GM12873 (cell line): ENCODE results near the gene NKX1-1.

Experiments used
- TF ChIP-seq, protein P1 (sequence below): IDR thresholded peaks from 2 replicates; pipeline ENCODE4 v1.5.1; 2012; ENCODE audit warnings: low read depth, mild to moderate bottlenecking, moderate library complexity, low read length, control low read depth; ENCODE audit not compliant: insufficient read depth; ENCODE audit errors: missing control alignments

Gene NKX1-1

DNA sequence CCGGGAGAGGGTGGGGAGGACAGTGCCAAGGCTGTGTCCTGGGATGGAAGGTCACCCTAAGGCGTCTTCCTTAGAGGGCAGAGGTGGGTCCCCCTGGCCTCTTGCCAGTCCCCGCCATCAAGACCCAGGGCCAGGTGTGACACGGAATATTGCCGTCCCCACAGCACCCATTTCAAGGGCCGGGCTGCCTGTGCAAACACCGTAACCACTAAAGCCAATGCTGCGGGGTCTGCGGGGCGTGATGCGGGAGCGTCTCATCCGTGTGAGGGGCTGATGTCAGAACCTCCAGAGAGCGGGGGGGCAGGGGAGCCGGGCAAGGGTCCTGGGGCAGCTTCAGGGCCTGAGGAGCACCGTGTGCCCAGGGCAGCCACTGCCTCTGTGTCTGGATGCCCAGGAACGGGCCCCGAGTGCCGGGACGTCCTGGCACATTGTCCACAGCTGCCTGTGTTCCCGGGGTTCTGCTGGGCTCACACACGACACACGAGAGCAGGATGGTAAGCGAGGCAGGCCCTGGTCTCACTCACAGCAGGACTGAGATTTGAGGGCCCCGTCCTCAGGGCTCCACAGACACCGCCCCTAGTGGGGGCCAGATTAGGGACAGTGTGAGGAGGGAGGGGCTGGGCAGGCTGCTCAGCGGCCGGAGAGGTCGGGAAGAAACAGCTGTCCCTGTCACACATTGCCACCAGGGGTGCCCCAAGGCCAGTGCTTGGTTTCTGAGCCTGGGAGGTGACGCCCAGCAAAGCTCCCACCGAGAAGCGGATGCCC lies 29.2 kb downstream of the NKX1-1 start:
- TF ChIP-seq, protein P1, sequence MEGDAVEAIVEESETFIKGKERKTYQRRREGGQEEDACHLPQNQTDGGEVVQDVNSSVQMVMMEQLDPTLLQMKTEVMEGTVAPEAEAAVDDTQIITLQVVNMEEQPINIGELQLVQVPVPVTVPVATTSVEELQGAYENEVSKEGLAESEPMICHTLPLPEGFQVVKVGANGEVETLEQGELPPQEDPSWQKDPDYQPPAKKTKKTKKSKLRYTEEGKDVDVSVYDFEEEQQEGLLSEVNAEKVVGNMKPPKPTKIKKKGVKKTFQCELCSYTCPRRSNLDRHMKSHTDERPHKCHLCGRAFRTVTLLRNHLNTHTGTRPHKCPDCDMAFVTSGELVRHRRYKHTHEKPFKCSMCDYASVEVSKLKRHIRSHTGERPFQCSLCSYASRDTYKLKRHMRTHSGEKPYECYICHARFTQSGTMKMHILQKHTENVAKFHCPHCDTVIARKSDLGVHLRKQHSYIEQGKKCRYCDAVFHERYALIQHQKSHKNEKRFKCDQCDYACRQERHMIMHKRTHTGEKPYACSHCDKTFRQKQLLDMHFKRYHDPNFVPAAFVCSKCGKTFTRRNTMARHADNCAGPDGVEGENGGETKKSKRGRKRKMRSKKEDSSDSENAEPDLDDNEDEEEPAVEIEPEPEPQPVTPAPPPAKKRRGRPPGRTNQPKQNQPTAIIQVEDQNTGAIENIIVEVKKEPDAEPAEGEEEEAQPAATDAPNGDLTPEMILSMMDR, result no peak

DNA sequence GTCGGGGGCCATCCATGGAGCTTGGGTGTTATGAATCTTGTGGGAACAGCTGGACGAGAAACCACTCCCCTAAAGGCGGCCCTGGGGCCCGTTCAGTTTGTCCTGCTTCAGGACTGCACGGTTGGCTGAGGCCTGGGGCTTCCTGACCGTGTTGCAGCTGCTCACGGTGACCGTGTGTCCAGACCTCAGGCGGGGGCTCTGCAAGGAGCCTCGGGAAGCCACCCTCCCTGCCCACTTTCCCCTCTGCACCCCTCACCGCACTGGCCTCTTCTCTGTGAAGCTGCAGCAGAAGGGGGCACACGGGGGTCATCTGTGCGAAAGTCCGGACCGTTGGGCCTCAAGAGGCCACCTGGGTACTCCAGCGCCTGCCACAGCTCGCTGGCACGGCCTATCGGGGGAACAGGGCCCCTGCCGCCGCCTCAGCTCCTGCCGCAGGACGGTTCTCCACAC lies 29.8 kb downstream of the NKX1-1 start:
- TF ChIP-seq, protein P1, result no peak

DNA sequence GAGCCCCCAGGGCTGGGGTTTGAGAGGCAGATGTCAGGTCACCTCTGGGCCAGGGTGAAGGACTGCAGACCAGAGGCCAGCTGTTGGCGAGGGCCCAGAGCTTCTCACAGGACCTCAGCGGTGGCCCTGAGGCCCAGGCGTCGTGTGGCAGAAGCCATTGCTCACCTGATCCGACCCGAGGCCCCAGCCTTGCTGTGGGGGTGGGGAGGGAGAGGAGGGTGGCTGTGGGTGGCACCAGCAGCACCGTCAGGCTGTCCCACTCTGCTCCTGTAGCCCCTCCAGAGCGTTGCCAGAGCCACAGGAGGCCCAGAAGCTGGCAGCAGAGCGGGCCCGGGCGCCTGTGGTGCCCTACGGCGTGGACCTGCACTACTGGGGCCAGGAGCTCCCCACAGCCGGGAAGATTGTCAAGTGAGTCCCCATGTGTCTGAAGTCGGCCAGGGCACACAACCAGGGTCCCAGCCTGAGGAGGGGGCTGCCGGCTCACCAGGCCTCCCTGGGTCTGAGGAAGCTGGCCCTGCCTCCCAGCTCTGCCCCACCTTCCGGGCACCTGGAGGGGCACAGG lies 30.4 kb downstream of the NKX1-1 start:
- TF ChIP-seq, protein P1, result no peak

- TF ChIP-seq, protein P1, result no peak
Measured at GRCh38 chr4:1375051-1375721, 31.1 kb downstream of the NKX1-1 start.

GRCh38 chr4:1374706-1375045 lies 31.6 kb downstream of the NKX1-1 start:
- TF ChIP-seq, protein P1, result no peak

DNA sequence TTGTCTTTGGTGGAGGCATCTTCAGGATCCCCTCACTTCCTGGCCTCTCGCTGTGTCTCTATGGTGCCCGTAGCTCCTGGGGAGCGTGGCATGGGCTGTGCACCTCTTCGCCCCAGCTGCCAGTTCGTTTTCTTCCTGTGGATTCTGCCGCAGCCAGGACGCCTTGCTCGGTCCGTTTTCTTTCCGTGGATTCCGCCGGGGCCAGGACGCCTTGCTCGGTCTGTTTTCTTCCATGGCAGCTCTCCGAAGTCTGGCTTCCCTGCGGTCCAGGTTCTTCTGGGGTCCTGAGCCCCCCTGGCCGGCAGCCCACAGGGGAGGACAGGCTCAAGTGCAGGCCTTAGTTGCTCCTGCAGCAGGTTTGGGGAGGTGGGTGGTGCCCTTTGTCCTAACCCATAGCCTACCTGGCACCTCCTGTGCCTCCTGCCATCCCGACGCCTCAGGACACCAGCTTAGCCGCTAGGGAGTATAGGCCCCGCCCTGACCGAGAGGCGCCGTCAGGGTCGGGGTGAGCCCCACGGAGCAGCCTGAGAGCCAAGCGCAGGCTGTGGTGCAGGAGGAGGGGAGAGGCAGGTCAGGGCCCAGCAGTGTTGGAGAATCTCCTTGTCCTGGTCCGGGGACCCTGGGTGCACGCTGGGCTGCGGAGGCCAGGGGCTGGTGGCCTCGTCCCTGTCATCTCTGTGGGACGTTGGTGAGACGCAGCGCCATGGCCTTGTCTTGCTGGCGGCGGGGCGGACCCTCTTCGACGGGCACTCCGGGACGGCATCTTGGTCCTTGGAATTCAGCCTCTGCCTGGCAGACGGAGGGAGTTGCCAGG lies 32.1 kb downstream of the NKX1-1 start:
- TF ChIP-seq, protein P1, result no peak
